Right lobe of liver (tissue), 6 donors: Measurements from ENCODE around the gene TCF15. TPM values are rescaled to one million over a fixed set of nuclear protein-coding genes. Genes with fewer than 3 reads are reported as not detected.
A peak's percentile ranks its signal among the peaks of the same experiment; 100 is the strongest.

Experiments
- ATAC-seq, 4 donors: fragments of 200-7000 bp; cut with Tn5 transposase; one replicate each; pipeline ENCODE4 v1.9.1; 2020; ENCODE audit warnings: mild to moderate bottlenecking in 4 of 4, moderate library complexity in 4 of 4
- DNase-seq, 3 donors: peaks; one replicate each; pipeline ENCODE4 v3.0.0-alpha.2; 2020
- H3K27ac ChIP-seq, 3 donors: fragments of 200-600 bp; one replicate each; pipeline ENCODE4 v1.8.0; 2022
- H3K27me3 ChIP-seq, 2 donors: fragments of 200-600 bp; one replicate each; pipeline ENCODE4 v1.8.0; 2022
- H3K36me3 ChIP-seq, 4 donors: fragments of 200-600 bp; sonication (generic) in 1 of 4; one replicate each; pipeline versions ENCODE4 v1.5.1 to v1.8.0; 2017 to 2022; ENCODE audit warnings: control low read depth in 1 of 4
- H3K4me1 ChIP-seq, 4 donors: fragments of 200-600 bp; sonication (generic) in 1 of 4; one replicate each; pipeline versions ENCODE4 v1.5.1 to v1.8.0; 2017 to 2022; ENCODE audit warnings: control low read depth in 1 of 4
- H3K4me3 ChIP-seq, 3 donors: fragments of 200-600 bp; one replicate each; pipeline ENCODE4 v1.8.0; 2022
- H3K9me3 ChIP-seq, 4 donors: fragments of 200-600 bp; sonication (generic) in 1 of 4; one replicate each; pipeline versions ENCODE4 v1.5.1 to v1.8.0; 2017 to 2022; ENCODE audit warnings: control low read depth in 1 of 4
- CTCF ChIP-seq, 4 donors: fragments of 200-600 bp in 3 of 4; fragments of 450-650 bp in 1 of 4; IDR thresholded peaks; one replicate each; pipeline versions ENCODE4 v1.5.1 to v1.8.0; 2016 to 2022; ENCODE audit warnings: antibody characterized with exemption in 4 of 4, mild to moderate bottlenecking in 2 of 4
- POLR2A ChIP-seq: fragments of 450-650 bp; IDR thresholded peaks from one replicate; pipeline ENCODE4 v1.6.1; 2017; ENCODE audit warnings: antibody characterized with exemption, mild to moderate bottlenecking
- WGBS: methylation state at CpG from one replicate; pipeline ENCODE4 v1.1.6; 2018; ENCODE audit warnings: low coverage, low lambda C conversion rate; ENCODE audit not compliant: insufficient coverage; ENCODE audit errors: missing lambda C conversion rate; 5-methylcytosine and 5-hydroxymethylcytosine counted together
- intact Hi-C, 2 donors: fragments of 100-400 bp; cut with DNase I; formaldehyde crosslinking; loops; one replicate each; pipeline versions ENCODE4 v1.11.2 to v1.14.1; 2022
- total RNA-seq, 6 experiments: library from RNA; depleted of rRNA in 2 of 6; stranded (reverse); fragments of >200 nt in 2 of 6; fragmentation: NEBNext Ultra II Directional in 3 of 6; extraction: Animal tissue kit (Norgen Biotek cat#: 25700) in 3 of 6; gene quantifications; one replicate each; pipeline versions ENCODE4 v1.1.0 to v1.2.4, GENCODE V29; 2016 to 2023
- donor health status: DM: no; HTN: yes; CAD: no.
- donor health status: DM: no; HTN: no; CAD: no.
- donor health status: DM: no; HTN: no; CAD: no.
- donor health status: DM: no; HTN: yes; CAD: no.
- donor health status: DM: no; HTN: yes; CAD: no.

TCF15 gene
- total RNA-seq, 6 experiments from 2014 or later = 0.33 TPM; not detected in 5

GRCh38 chr20:597560-597959, 12.5 kb downstream of the TCF15 start:
- ATAC-seq = no peak
- intact Hi-C loops = no loop called here
- Histone ChIP-seq H3K36me3 (no peaks in the 10 kb centered on the region), H3K9me3 (no peaks in the 10 kb centered on the region), H3K4me3 (no peak overlapping the region), H3K27ac (no peak overlapping the region), H3K4me1 (no peaks in the 10 kb centered on the region), H3K27me3 (no peaks in the 10 kb centered on the region)
- 86% methylated on average over 1 of the region's 2 CpGs for WGBS
- DNase-seq = no peak
- TF ChIP-seq POLR2A = no peak

- no peak overlapping the region for H3K4me3 ChIP-seq
- no peak for TF ChIP-seq CTCF (IDR thresholded peaks at IDR 0.05)
- TF ChIP-seq POLR2A = no peak
- DNase-seq (peak in 1 of 3 donors; percentile 49), ATAC-seq (peak in 3 of 4 donors; percentile 25 to 61 (median 49))
- intact Hi-C loops = no loop called here
- no peaks in the 10 kb centered on the region for H3K36me3 ChIP-seq
- H3K4me1 ChIP-seq = no peaks in the 10 kb centered on the region
- 40% methylated on average over 15 of the region's 24 CpGs for WGBS
- H3K27ac ChIP-seq = no peak overlapping the region
- H3K9me3 ChIP-seq = no peaks in the 10 kb centered on the region
- no peaks in the 10 kb centered on the region for H3K27me3 ChIP-seq
Observed at GRCh38 chr20:595330-596308, 14.5 kb downstream of the TCF15 start.

- 66% methylated on average over 4 of the region's 7 CpGs for WGBS
- DNase-seq (no peak), ATAC-seq (no peak)
- Histone ChIP-seq H3K36me3 (no peaks in the 10 kb centered on the region), H3K9me3 (no peaks in the 10 kb centered on the region), H3K27me3 (no peaks in the 10 kb centered on the region), H3K27ac (no peak overlapping the region), H3K4me3 (no peak overlapping the region), H3K4me1 (no peaks in the 10 kb centered on the region)
- intact Hi-C loops = no loop called here
- TF ChIP-seq POLR2A (no peak), CTCF (IDR thresholded peaks at IDR 0.05) (no peak)
Observed at GRCh38 chr20:592506-592905, 17.6 kb downstream of the TCF15 start.

- DNase-seq (peak in 1 of 3 donors; percentile 6), ATAC-seq (no peak)
- intact Hi-C loops = no loop called here
- TF ChIP-seq POLR2A (no peak), CTCF (IDR thresholded peaks at IDR 0.05) (no peak)
- WGBS = 37% methylated on average over 3 of the region's 5 CpGs
- Histone ChIP-seq H3K36me3 (no peaks in the 10 kb centered on the region), H3K9me3 (no peaks in the 10 kb centered on the region), H3K27ac (no peak overlapping the region), H3K4me1 (no peaks in the 10 kb centered on the region), H3K4me3 (no peak overlapping the region), H3K27me3 (no peaks in the 10 kb centered on the region)
Observed at GRCh38 chr20:591941-592340, 18.2 kb downstream of the TCF15 start.

- H3K36me3 ChIP-seq = no peaks in the 10 kb centered on the region
- DNase-seq = peak in 1 of 3 donors; percentile 3
- H3K27me3 ChIP-seq = no peaks in the 10 kb centered on the region
- H3K4me1 ChIP-seq = no peaks in the 10 kb centered on the region
- WGBS = 69% methylated on average over 4 of the region's 10 CpGs
- no peaks in the 10 kb centered on the region for H3K9me3 ChIP-seq
- H3K27ac ChIP-seq = no peak overlapping the region
- intact Hi-C loops = no loop called here
- TF ChIP-seq POLR2A = no peak
- no peak for TF ChIP-seq CTCF (IDR thresholded peaks at IDR 0.05)
- no peak for ATAC-seq
- no peak overlapping the region for H3K4me3 ChIP-seq
Observed at GRCh38 chr20:588932-589672, 21.0 kb downstream of the TCF15 start.
